CD14-positive monocyte (primary cell): ENCODE measurements around the gene MAPK7. TPM values are rescaled to one million over a fixed set of nuclear protein-coding genes. Genes with fewer than 3 reads are reported as not detected.
A peak's percentile ranks its signal among the peaks of the same experiment; 100 is the strongest.

Experiments used
- DNase-seq, 3 donors: peaks; one replicate each; pipeline ENCODE4 v3.0.0-alpha.2; 2011 to 2022
- H2AFZ ChIP-seq: 2 replicates; pipeline ENCODE4 v1.6.0; 2012; ENCODE audit warnings: mild to moderate bottlenecking, low read depth, low read length, inconsistent platforms; ENCODE audit not compliant: insufficient read depth, poor library complexity, severe bottlenecking
- H3K27ac ChIP-seq, 2 donors: 1 replicate in 1 of 2; 2 replicates in 1 of 2; pipeline ENCODE4 v1.5.1; 2012 to 2013; ENCODE audit warnings: low read length in 2 of 2, control low read depth in 1 of 2, inconsistent platforms in 1 of 2, low read depth in 1 of 2, mild to moderate bottlenecking in 1 of 2
- H3K27me3 ChIP-seq, 2 donors: one replicate each; pipeline versions ENCODE4 v1.6.0 to v1.6.1; 2011 to 2013; ENCODE audit warnings: low read length in 2 of 2; ENCODE audit not compliant: control insufficient read depth in 2 of 2, insufficient read depth in 2 of 2
- H3K36me3 ChIP-seq, 2 donors: replicated peaks in 1 of 2; 1 replicate in 1 of 2; 2 replicates in 1 of 2; pipeline versions ENCODE4 v1.5.1 to v1.6.1; 2012 to 2013; ENCODE audit warnings: low read length in 2 of 2, control low read depth in 1 of 2, inconsistent platforms in 1 of 2, mild to moderate bottlenecking in 1 of 2; ENCODE audit not compliant: insufficient read depth in 2 of 2, control insufficient read depth in 1 of 2
- H3K4me1 ChIP-seq, 2 donors: 1 replicate in 1 of 2; 2 replicates in 1 of 2; pipeline versions ENCODE4 v1.5.1 to v1.6.1; 2012 to 2013; ENCODE audit warnings: low read length in 2 of 2, control low read depth in 1 of 2, inconsistent platforms in 1 of 2, mild to moderate bottlenecking in 1 of 2, moderate library complexity in 1 of 2; ENCODE audit not compliant: insufficient read depth in 2 of 2, control insufficient read depth in 1 of 2
- H3K4me2 ChIP-seq: replicated peaks from 2 replicates; pipeline ENCODE3; 2012; ENCODE audit warnings: low read length, moderate library complexity, mild to moderate bottlenecking; ENCODE audit not compliant: poor library complexity, severe bottlenecking; ENCODE audit errors: extremely low read depth
- H3K4me3 ChIP-seq, 3 experiments: fragments of 200-600 bp in 1 of 3; sonication (generic) in 1 of 3; replicated peaks in 1 of 3; 1 replicate in 2 of 3; 2 replicates in 1 of 3; pipeline ENCODE4 v1.5.1; 2011 to 2013; ENCODE audit warnings: low read length in 3 of 3, mild to moderate bottlenecking in 3 of 3, control low read depth in 2 of 3, low read depth in 2 of 3, inconsistent platforms in 1 of 3, moderate library complexity in 1 of 3
- H3K79me2 ChIP-seq: 2 replicates; pipeline ENCODE4 v1.6.0; 2012; ENCODE audit warnings: mild to moderate bottlenecking, control low read depth, inconsistent platforms, low read length, moderate library complexity; ENCODE audit not compliant: insufficient read depth
- H3K9ac ChIP-seq: 2 replicates; pipeline ENCODE4 v1.6.0; 2017; ENCODE audit warnings: low read length, mild to moderate bottlenecking; ENCODE audit not compliant: insufficient read depth, poor library complexity, severe bottlenecking
- H3K9me3 ChIP-seq, 2 donors: replicated peaks in 1 of 2; 1 replicate in 1 of 2; 2 replicates in 1 of 2; pipeline versions ENCODE4 v1.5.1 to v1.6.1; 2012 to 2013; ENCODE audit warnings: low read length in 2 of 2, control low read depth in 1 of 2; ENCODE audit not compliant: control insufficient read depth in 1 of 2, insufficient read depth in 1 of 2
- H4K20me1 ChIP-seq: 2 replicates; pipeline ENCODE4 v1.6.0; 2012; ENCODE audit warnings: mild to moderate bottlenecking, low read length, control low read depth, moderate library complexity; ENCODE audit not compliant: insufficient read depth
- H3K27ac Mint-ChIP-seq, 7 donors: one replicate each; pipeline ENCODE4 v1.8.0; 2020; ENCODE audit warnings: mild to moderate bottlenecking in 7 of 7, mixed read lengths in 7 of 7, moderate library complexity in 6 of 7, inconsistent platforms in 2 of 7
- H3K27me3 Mint-ChIP-seq, 3 donors: one replicate each; pipeline ENCODE4 v1.8.0; 2021 to 2022; ENCODE audit warnings: low read depth in 3 of 3, mild to moderate bottlenecking in 3 of 3, mixed read lengths in 3 of 3, moderate library complexity in 3 of 3, inconsistent platforms in 1 of 3
- H3K36me3 Mint-ChIP-seq, 2 donors: one replicate each; pipeline ENCODE4 v1.8.0; 2020; ENCODE audit warnings: mixed read lengths in 2 of 2, inconsistent platforms in 1 of 2, mild to moderate bottlenecking in 1 of 2
- H3K4me1 Mint-ChIP-seq: one replicate; pipeline ENCODE4 v1.8.0; 2020; ENCODE audit warnings: mild to moderate bottlenecking, mixed read lengths
- H3K4me3 Mint-ChIP-seq, 2 donors: one replicate each; pipeline ENCODE4 v1.8.0; 2020; ENCODE audit warnings: mild to moderate bottlenecking in 2 of 2, mixed read lengths in 2 of 2, moderate library complexity in 1 of 2
- H3K9me3 Mint-ChIP-seq, 7 donors: one replicate each; pipeline ENCODE4 v1.8.0; 2020 to 2022; ENCODE audit warnings: mixed read lengths in 7 of 7, mild to moderate bottlenecking in 6 of 7, moderate library complexity in 6 of 7, inconsistent platforms in 2 of 7
- WGBS: methylation state at CpG from one replicate; pipeline ENCODE4 v1.1.5; 2013; ENCODE audit warnings: missing lambda C conversion rate; ENCODE audit not compliant: insufficient coverage; 5-methylcytosine and 5-hydroxymethylcytosine counted together
- intact Hi-C, 2 donors: fragments of 100-400 bp; cut with micrococcal nuclease; formaldehyde crosslinking; loops; one replicate each; pipeline versions ENCODE4 v1.15.0 to v1.15.1; 2023
- polyA plus RNA-seq, 3 donors: library from polyadenylated mRNA; depleted of rRNA in 1 of 3; unstranded in 2 of 3; stranded (reverse) in 1 of 3; fragments of 300-500 nt in 2 of 3; fragments of >200 nt in 1 of 3; fragmentation: Illumina TruSeq in 2 of 3; gene quantifications; 1 replicate in 2 of 3; 2 replicates in 1 of 3; pipeline ENCODE4 v1.2.3, GENCODE V29; 2012 to 2021
- TF ChIP-seq, protein P1 (sequence below): fragments of 200-600 bp; IDR thresholded peaks from one replicate; pipeline ENCODE4 v1.8.0; 2022; ENCODE audit warnings: antibody characterized with exemption, mild to moderate bottlenecking

Gene MAPK7
- polyA plus RNA-seq, 3 donors: 9.3 to 130 (median 10.0) TPM

- Histone ChIP-seq H3K4me2 (no peak overlapping the region), H3K27me3 (peaks cover 0 to 29% of the 10 kb centered on the region in 2 donors), H3K4me3 (no peak overlapping the region), H3K27ac (no peak overlapping the region), H3K9ac (no peak overlapping the region), H4K20me1 (no peaks in the 10 kb centered on the region), H3K36me3 (no peaks in the 10 kb centered on the region), H3K79me2 (no peaks in the 10 kb centered on the region), H3K9me3 (no peaks in the 10 kb centered on the region), H2AFZ (no peak overlapping the region), H3K4me1 (peaks cover 10 to 13% of the 10 kb centered on the region in 2 donors)
- intact Hi-C loops: loop anchor here (5.0 to 10.0 kb wide), 3 partner anchors 53 to 406 kb away; partner anchors contain the start of genes ALDH3A2 (in 2 of the 2) and RNF112 (in 1 of the 2)
- peaks cover 22 to 44% (median 35%) of the 10 kb centered on the region in 3 donors for H3K27me3 Mint-ChIP-seq
- peak overlapping the region in 1 of 2 donors; percentile 60 for H3K4me3 Mint-ChIP-seq
- TF ChIP-seq, protein P1, sequence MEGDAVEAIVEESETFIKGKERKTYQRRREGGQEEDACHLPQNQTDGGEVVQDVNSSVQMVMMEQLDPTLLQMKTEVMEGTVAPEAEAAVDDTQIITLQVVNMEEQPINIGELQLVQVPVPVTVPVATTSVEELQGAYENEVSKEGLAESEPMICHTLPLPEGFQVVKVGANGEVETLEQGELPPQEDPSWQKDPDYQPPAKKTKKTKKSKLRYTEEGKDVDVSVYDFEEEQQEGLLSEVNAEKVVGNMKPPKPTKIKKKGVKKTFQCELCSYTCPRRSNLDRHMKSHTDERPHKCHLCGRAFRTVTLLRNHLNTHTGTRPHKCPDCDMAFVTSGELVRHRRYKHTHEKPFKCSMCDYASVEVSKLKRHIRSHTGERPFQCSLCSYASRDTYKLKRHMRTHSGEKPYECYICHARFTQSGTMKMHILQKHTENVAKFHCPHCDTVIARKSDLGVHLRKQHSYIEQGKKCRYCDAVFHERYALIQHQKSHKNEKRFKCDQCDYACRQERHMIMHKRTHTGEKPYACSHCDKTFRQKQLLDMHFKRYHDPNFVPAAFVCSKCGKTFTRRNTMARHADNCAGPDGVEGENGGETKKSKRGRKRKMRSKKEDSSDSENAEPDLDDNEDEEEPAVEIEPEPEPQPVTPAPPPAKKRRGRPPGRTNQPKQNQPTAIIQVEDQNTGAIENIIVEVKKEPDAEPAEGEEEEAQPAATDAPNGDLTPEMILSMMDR: no peak
- no peaks in the 10 kb centered on the region for H3K36me3 Mint-ChIP-seq
- WGBS: 83% methylated on average over 3 of the region's 6 CpGs
- no peak for DNase-seq
- H3K27ac Mint-ChIP-seq: peak overlapping the region in 1 of 7 donors; percentile 68
- H3K9me3 Mint-ChIP-seq: no peaks in the 10 kb centered on the region
- H3K4me1 Mint-ChIP-seq: peaks cover 13% of the 10 kb centered on the region
Measured at GRCh38 chr17:19361326-19361725, 17.0 kb upstream of the MAPK7 start.

GRCh38 chr17:19361944-19362276, 16.4 kb upstream of the MAPK7 start:
- Mint-ChIP-seq H3K27ac (peak overlapping the region in 1 of 7 donors; percentile 60), H3K9me3 (no peaks in the 10 kb centered on the region), H3K36me3 (no peaks in the 10 kb centered on the region), H3K4me1 (peaks cover 13% of the 10 kb centered on the region), H3K27me3 (peaks cover 18 to 44% (median 38%) of the 10 kb centered on the region in 3 donors), H3K4me3 (peak overlapping the region; percentile 52 to 78)
- DNase-seq: no peak
- H3K9me3 ChIP-seq: no peaks in the 10 kb centered on the region
- H3K4me1 ChIP-seq: peaks cover 10 to 13% of the 10 kb centered on the region in 2 donors
- intact Hi-C loops: loop anchor here (1.0 to 10.0 kb wide), 5 partner anchors 17 to 405 kb away; partner anchors contain the start of genes ALDH3A2 (in 2 of the 2), MAPK7 (in 1 of the 2) and RNF112 (in 1 of the 2)
- peaks cover 0 to 29% of the 10 kb centered on the region in 2 donors for H3K27me3 ChIP-seq
- peak overlapping the region; percentile 23 for H3K9ac ChIP-seq
- TF ChIP-seq, protein P1: no peak
- WGBS: 25% methylated on average over 12 of the region's 16 CpGs
- H3K4me2 ChIP-seq: peak overlapping the region; percentile 77
- H3K27ac ChIP-seq: no peak overlapping the region
- H4K20me1 ChIP-seq: no peaks in the 10 kb centered on the region
- no peaks in the 10 kb centered on the region for H3K79me2 ChIP-seq
- no peaks in the 10 kb centered on the region for H3K36me3 ChIP-seq
- H3K4me3 ChIP-seq: peak overlapping the region in 1 of 3 experiments; percentile 77
- H2AFZ ChIP-seq: peak overlapping the region; percentile 89
